Prostate gland (tissue), 2 donors: Measurements from ENCODE around the gene LY6G6C. TPM values are rescaled to one million over a fixed set of nuclear protein-coding genes. Genes with fewer than 3 reads are reported as not detected.

Experiments used
- DNase-seq: peaks from one replicate; pipeline ENCODE4 v3.0.0-alpha.2; 2019; ENCODE audit warnings: low spot score
- H3K27ac ChIP-seq, 2 donors: fragments of 200-600 bp; sonication (generic); 2 replicates each; pipeline ENCODE4 v1.5.1; 2017 to 2019
- H3K27me3 ChIP-seq: fragments of 200-600 bp; sonication (generic); replicated peaks from 2 replicates; pipeline ENCODE4 v1.5.1; 2019; ENCODE audit not compliant: insufficient read depth
- H3K36me3 ChIP-seq, 2 donors: fragments of 200-600 bp; sonication (generic); 1 replicate in 1 of 2; 2 replicates in 1 of 2; pipeline versions ENCODE4 v1.5.1 to v1.8.1; 2017 to 2019
- H3K4me1 ChIP-seq: fragments of 200-600 bp; sonication (generic); replicated peaks from 2 replicates; pipeline ENCODE4 v1.5.1; 2019
- H3K4me3 ChIP-seq, 2 donors: fragments of 200-600 bp; sonication (generic); 2 replicates each; pipeline ENCODE4 v1.5.1; 2017 to 2019
- H3K9me3 ChIP-seq: fragments of 200-600 bp; sonication (generic); 2 replicates; pipeline ENCODE4 v1.5.1; 2017
- CTCF ChIP-seq, 4 experiments: fragments of 200-600 bp in 2 of 4; fragments of 450-650 bp in 2 of 4; sonication (generic) in 2 of 4; IDR thresholded peaks; 1 replicate in 3 of 4; 2 replicates in 1 of 4; pipeline ENCODE4 v1.5.1; 2016 to 2019; ENCODE audit warnings: antibody characterized with exemption in 4 of 4, mild to moderate bottlenecking in 2 of 4, moderate library complexity in 2 of 4
- POLR2A ChIP-seq: fragments of 450-650 bp; IDR thresholded peaks from one replicate; pipeline ENCODE4 v1.6.1; 2016; ENCODE audit warnings: antibody characterized with exemption, mild to moderate bottlenecking
- POLR2AphosphoS5 ChIP-seq: sonication (generic); formaldehyde crosslinking; IDR thresholded peaks from one replicate; pipeline ENCODE4 v1.6.1; 2017; ENCODE audit warnings: antibody characterized with exemption
- WGBS: methylation state at CpG from one replicate; pipeline ENCODE4 v1.1.5; 2018; 5-methylcytosine and 5-hydroxymethylcytosine counted together
- intact Hi-C: fragments of 100-400 bp; cut with DNase I; formaldehyde crosslinking; loops from one replicate; pipeline ENCODE4 v1.14.2; 2022
- total RNA-seq, 2 donors: library from RNA; depleted of rRNA; stranded (reverse); fragments of >200 nt; gene quantifications; one replicate each; pipeline ENCODE4 v1.1.0, GENCODE V29; 2016

The LY6G6C gene, protein sequence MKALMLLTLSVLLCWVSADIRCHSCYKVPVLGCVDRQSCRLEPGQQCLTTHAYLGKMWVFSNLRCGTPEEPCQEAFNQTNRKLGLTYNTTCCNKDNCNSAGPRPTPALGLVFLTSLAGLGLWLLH
- total RNA-seq = not detected

DNA sequence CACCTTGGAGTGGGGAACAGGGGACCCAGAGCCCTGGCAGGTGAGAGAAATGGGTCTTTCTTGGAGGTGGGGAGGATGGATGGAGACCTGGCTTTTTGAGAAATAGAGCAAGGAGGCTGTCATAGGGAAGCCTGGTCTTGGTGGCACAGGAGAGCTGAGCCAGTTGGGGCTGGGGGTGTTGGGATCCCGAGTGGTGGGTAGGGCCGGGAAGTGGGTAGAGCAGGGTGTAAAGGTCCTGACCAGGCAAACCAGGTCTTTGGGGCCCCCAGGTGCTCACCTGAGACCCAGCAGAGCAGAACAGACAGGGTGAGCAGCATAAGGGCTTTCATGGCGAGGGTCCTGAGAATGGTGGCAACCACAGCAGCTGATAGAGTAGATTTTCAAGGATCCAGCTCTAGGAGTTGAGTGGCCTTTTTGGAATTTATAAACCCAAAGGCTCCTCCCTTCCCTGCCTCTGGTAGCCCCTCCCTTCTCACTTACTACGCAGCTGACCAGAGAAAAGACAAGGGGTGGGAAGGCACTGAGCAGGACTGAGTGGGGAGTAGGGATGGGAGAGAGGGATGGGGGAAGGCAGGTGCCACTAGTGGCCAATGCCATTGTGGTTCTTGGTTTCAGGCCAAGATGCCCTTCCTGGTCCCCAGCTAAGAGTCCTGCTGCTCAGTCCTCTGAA is at the start of gene LY6G6C:
Gene LY6G6C (minus strand): TSS at position 396 of the 670 bp plus-strand sequence. CDS start 67 bp downstream, at position 329.
- TF ChIP-seq POLR2AphosphoS5 = no peak
- TF ChIP-seq POLR2A = no peak
- no peak for TF ChIP-seq CTCF (IDR thresholded peaks at IDR 0.05)
- intact Hi-C loops = no loop called here
- Histone ChIP-seq H3K4me1 (peaks cover 7% of the 10 kb centered on the region), H3K36me3 (no peaks in the 10 kb centered on the region), H3K9me3 (no peaks in the 10 kb centered on the region), H3K27ac (no peak within 1 kb of the TSS), H3K27me3 (no peaks in the 10 kb centered on the region), H3K4me3 (no peak within 1 kb of the TSS)
- no peak for DNase-seq
- WGBS = 93% methylated on average over 4 of the region's 4 CpGs

DNA sequence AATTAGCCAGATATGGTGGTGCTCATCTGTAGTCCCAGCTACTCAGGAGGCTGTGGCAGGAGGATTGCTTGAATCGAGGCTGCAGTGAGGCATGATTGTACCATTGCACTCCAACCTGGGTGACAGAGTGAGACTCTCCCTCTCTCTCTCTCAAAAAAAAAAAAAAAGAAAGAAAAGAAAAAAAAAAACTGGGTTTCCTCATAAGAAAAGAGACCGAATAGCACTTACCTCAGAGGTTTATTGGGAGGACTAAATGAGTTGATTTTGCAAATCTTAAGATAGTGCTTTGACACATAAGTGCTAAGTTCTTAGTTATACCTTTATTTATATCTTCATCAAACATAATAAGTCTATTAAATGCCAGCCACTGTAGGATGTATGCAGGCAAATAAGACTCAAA is 49.3 kb upstream of the LY6G6C start:
- no peaks in the 10 kb centered on the region for H3K36me3 ChIP-seq
- no peaks in the 10 kb centered on the region for H3K27me3 ChIP-seq
- no peaks in the 10 kb centered on the region for H3K4me1 ChIP-seq
- intact Hi-C loops = loop anchor here (5.0 kb wide), 1 partner anchor 89 kb away; the partner anchor contains the start of gene LY6G5C
- H3K4me3 ChIP-seq = no peak overlapping the region
- DNase-seq = no peak
- WGBS = 92% methylated on average over 2 of the region's 2 CpGs
- no peak overlapping the region for H3K27ac ChIP-seq
- TF ChIP-seq POLR2A (no peak), CTCF (IDR thresholded peaks at IDR 0.05) (no peak), POLR2AphosphoS5 (no peak)
- no peaks in the 10 kb centered on the region for H3K9me3 ChIP-seq

- no peak overlapping the region for H3K27ac ChIP-seq
Observed at GRCh38 chr6:31769684-31770371, 48.3 kb upstream of the LY6G6C start.

GRCh38 chr6:31768363-31769257 is 47.1 kb upstream of the LY6G6C start:
- H3K36me3 ChIP-seq = no peaks in the 10 kb centered on the region
- H3K27ac ChIP-seq = no peak overlapping the region
- H3K9me3 ChIP-seq = no peaks in the 10 kb centered on the region
- H3K27me3 ChIP-seq = no peaks in the 10 kb centered on the region
- intact Hi-C loops = no loop called here
- no peak for DNase-seq
- 94% methylated on average over 18 of the region's 18 CpGs for WGBS
- no peaks in the 10 kb centered on the region for H3K4me1 ChIP-seq
- TF ChIP-seq POLR2A = no peak
- TF ChIP-seq POLR2AphosphoS5 = no peak
- no peak for TF ChIP-seq CTCF (IDR thresholded peaks at IDR 0.05)
- no peak overlapping the region for H3K4me3 ChIP-seq

More at GRCh38 chr6:31769684-31770371, 48.3 kb upstream of the LY6G6C start:
- no peaks in the 10 kb centered on the region for H3K36me3 ChIP-seq
- no peaks in the 10 kb centered on the region for H3K27me3 ChIP-seq
- no peaks in the 10 kb centered on the region for H3K9me3 ChIP-seq
- no peak for TF ChIP-seq POLR2A
- peak; percentile 48 for TF ChIP-seq POLR2AphosphoS5
- TF ChIP-seq CTCF (IDR thresholded peaks at IDR 0.05) = peak; percentile 55 to 82 (median 75)
- peak; percentile 65 for DNase-seq
- H3K4me1 ChIP-seq = no peaks in the 10 kb centered on the region
- no peak overlapping the region for H3K4me3 ChIP-seq
- 57% methylated on average over 12 of the region's 12 CpGs for WGBS
- intact Hi-C loops = loop anchor here (5.0 kb wide), 1 partner anchor 88 kb away; the partner anchor contains the start of gene LY6G5C
